CD4-positive, alpha-beta T cell (primary cell): Measurements from ENCODE around the gene IFFO2. TPM values are rescaled to one million over a fixed set of nuclear protein-coding genes. Genes with fewer than 3 reads are reported as not detected.
A peak's percentile ranks its signal among the peaks of the same experiment; 100 is the strongest.

Experiments used
- ATAC-seq: fragments of 200-7000 bp; cut with Tn5 transposase; one replicate; pipeline ENCODE4 v1.10.0; 2022; ENCODE audit warnings: mild to moderate bottlenecking; ENCODE audit not compliant: poor library complexity
- CTCF ChIA-PET: fragments of 350-600 bp; sonication (Branson Sonifier 250); formaldehyde crosslinking; loops from one replicate; lab custom pipeline; 2021; ENCODE audit warnings: antibody characterized with exemption, inconsistent platforms; lab: Charles Lee
- POLR2A ChIA-PET: fragments of 350-600 bp; sonication (Branson Sonifier 250); formaldehyde crosslinking; loops from one replicate; lab custom pipeline; 2021; ENCODE audit warnings: antibody characterized with exemption, inconsistent platforms; lab: Charles Lee
- DNase-seq, 14 experiments: peaks; one replicate each; pipeline ENCODE4 v3.0.0-alpha.2; 2013 to 2020; ENCODE audit warnings: mixed read lengths in 2 of 14
- H3K27ac ChIP-seq, 2 donors: one replicate each; pipeline versions ENCODE4 v1.5.1 to v1.7.0; 2013; ENCODE audit warnings: low read length in 2 of 2, low read depth in 1 of 2, mild to moderate bottlenecking in 1 of 2
- H3K27me3 ChIP-seq, 2 experiments: 1 replicate in 1 of 2; 2 replicates in 1 of 2; pipeline versions ENCODE4 v1.6.1 to v1.7.0; 2013; ENCODE audit warnings: low read length in 2 of 2, control low read depth in 1 of 2, mild to moderate bottlenecking in 1 of 2, moderate library complexity in 1 of 2; ENCODE audit not compliant: insufficient read depth in 2 of 2, control insufficient read depth in 1 of 2
- H3K36me3 ChIP-seq: one replicate; pipeline ENCODE4 v1.6.1; 2013; ENCODE audit warnings: low read length, control low read depth; ENCODE audit not compliant: insufficient read depth
- H3K4me1 ChIP-seq: one replicate; pipeline ENCODE4 v1.6.1; 2013; ENCODE audit warnings: low read length, control low read depth; ENCODE audit not compliant: insufficient read depth
- H3K4me3 ChIP-seq: one replicate; pipeline ENCODE4 v1.5.1; 2013; ENCODE audit warnings: mild to moderate bottlenecking, low read length, moderate library complexity
- H3K9me3 ChIP-seq, 2 experiments: 1 replicate in 1 of 2; 2 replicates in 1 of 2; pipeline versions ENCODE4 v1.6.1 to v1.7.0; 2013; ENCODE audit warnings: low read length in 2 of 2, mild to moderate bottlenecking in 2 of 2, control low read depth in 1 of 2, moderate library complexity in 1 of 2; ENCODE audit not compliant: control insufficient read depth in 1 of 2, insufficient read depth in 1 of 2
- H3K27ac Mint-ChIP-seq: one replicate; pipeline ENCODE4 v1.8.0; 2020; ENCODE audit warnings: mixed read lengths
- H3K27me3 Mint-ChIP-seq: one replicate; pipeline ENCODE4 v1.8.0; 2021; ENCODE audit warnings: mixed read lengths
- H3K36me3 Mint-ChIP-seq: one replicate; pipeline ENCODE4 v1.8.0; 2021; ENCODE audit warnings: low read depth, mixed read lengths
- H3K4me1 Mint-ChIP-seq: one replicate; pipeline ENCODE4 v1.8.0; 2021; ENCODE audit warnings: low read depth, mixed read lengths
- H3K4me3 Mint-ChIP-seq: one replicate; pipeline ENCODE4 v1.8.0; 2020; ENCODE audit warnings: mild to moderate bottlenecking, mixed read lengths
- H3K9me3 Mint-ChIP-seq: one replicate; pipeline ENCODE4 v1.8.0; 2020; ENCODE audit warnings: mixed read lengths
- intact Hi-C, 2 experiments: fragments of 100-400 bp; cut with DNase I in 1 of 2; cut with micrococcal nuclease in 1 of 2; formaldehyde crosslinking; loops; one replicate each; pipeline versions ENCODE4 v1.15.1 to v1.9.0; 2023 to 2025; cut with DNase I, micrococcal nuclease
- total RNA-seq, 174 experiments: library from RNA in 2 of 174; stranded (reverse) in 2 of 174; gene quantifications; one replicate each; pipeline ENCODE4 v1.2.3 and lab custom pipeline; 2021 to 2026
- TF ChIP-seq, protein P1 (sequence below): fragments of 200-600 bp; IDR thresholded peaks from one replicate; pipeline ENCODE4 v1.8.0; 2022; ENCODE audit warnings: antibody characterized with exemption, mild to moderate bottlenecking

IFFO2 gene
- total RNA-seq, 2 experiments from 2014 or later, result 106 to 112 TPM

DNA sequence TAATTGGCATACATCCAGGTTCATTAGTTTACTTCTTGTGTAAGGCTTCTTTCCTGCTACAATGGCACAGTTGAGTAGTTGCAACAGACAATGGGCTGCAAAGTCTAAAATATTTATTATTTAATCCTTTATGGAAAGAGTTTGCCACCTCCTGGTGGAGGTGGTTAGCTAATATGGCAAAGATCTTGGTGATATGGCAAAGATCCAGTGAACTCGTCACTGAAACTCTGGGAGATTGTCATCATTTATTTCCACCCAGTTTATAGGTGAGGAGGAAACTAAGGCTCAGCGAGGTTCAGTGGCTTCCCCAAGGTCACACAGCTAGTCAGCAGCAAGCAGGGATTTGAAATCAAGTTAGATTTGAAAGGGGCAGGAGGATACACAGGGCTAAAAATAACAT is 16.1 kb upstream of the IFFO2 start:
- Histone ChIP-seq H3K36me3 (no peaks in the 10 kb centered on the region), H3K4me1 (peaks cover 3% of the 10 kb centered on the region), H3K4me3 (no peak overlapping the region), H3K9me3 (no peaks in the 10 kb centered on the region), H3K27me3 (no peaks in the 10 kb centered on the region), H3K27ac (no peak overlapping the region)
- TF ChIP-seq, protein P1, sequence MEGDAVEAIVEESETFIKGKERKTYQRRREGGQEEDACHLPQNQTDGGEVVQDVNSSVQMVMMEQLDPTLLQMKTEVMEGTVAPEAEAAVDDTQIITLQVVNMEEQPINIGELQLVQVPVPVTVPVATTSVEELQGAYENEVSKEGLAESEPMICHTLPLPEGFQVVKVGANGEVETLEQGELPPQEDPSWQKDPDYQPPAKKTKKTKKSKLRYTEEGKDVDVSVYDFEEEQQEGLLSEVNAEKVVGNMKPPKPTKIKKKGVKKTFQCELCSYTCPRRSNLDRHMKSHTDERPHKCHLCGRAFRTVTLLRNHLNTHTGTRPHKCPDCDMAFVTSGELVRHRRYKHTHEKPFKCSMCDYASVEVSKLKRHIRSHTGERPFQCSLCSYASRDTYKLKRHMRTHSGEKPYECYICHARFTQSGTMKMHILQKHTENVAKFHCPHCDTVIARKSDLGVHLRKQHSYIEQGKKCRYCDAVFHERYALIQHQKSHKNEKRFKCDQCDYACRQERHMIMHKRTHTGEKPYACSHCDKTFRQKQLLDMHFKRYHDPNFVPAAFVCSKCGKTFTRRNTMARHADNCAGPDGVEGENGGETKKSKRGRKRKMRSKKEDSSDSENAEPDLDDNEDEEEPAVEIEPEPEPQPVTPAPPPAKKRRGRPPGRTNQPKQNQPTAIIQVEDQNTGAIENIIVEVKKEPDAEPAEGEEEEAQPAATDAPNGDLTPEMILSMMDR, result peak; percentile 72
- no peaks in the 10 kb centered on the region for H3K36me3 Mint-ChIP-seq
- H3K4me3 Mint-ChIP-seq, result no peak overlapping the region
- H3K27me3 Mint-ChIP-seq, result no peaks in the 10 kb centered on the region
- DNase-seq (peak in 5 of 14 experiments; percentile 23 to 73 (median 66)), ATAC-seq (peak; percentile 59)
- H3K4me1 Mint-ChIP-seq, result no peaks in the 10 kb centered on the region
- intact Hi-C loops, result loop anchor here (1.0 to 5.0 kb wide), 5 partner anchors 46 to 125 kb away; no protein-coding TSS in a partner anchor
- ChIA-PET POLR2A (interaction anchor here (1.1 to 3.3 kb wide), 8 partner anchors 17 to 100 kb away, joined by 3 to 23 read pairs (median 8); partner anchors contain the start of genes ALDH4A1 and IFFO2), CTCF (interaction anchor here (0.7 to 2.9 kb wide), 9 partner anchors 16 to 88 kb away, joined by 3 to 60 read pairs (median 6); partner anchors contain the start of genes ALDH4A1 and IFFO2)
- no peak overlapping the region for H3K27ac Mint-ChIP-seq
- no peaks in the 10 kb centered on the region for H3K9me3 Mint-ChIP-seq

DNA sequence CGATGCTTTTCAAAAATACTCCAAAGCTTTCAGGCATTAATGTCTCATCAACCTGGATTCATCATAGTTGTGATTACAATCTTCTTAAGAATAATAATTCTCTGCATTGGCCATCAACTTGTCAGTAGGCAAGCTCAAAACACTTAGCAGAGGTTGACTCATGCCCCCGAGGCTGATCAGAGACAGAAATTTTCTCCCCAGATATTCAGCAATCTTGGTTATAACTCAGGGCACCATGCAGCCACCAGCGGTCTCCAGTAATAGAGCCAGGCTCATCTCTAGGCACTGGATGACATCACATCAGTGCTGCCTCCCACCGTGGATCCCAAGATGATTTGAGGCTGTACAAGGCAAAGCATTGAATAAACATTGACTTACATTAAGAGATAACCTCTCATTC is 14.3 kb upstream of the IFFO2 start:
- H3K27me3 ChIP-seq, result no peaks in the 10 kb centered on the region
- Mint-ChIP-seq H3K27me3 (no peaks in the 10 kb centered on the region), H3K36me3 (no peaks in the 10 kb centered on the region), H3K9me3 (no peaks in the 10 kb centered on the region), H3K4me1 (no peaks in the 10 kb centered on the region), H3K27ac (no peak overlapping the region), H3K4me3 (no peak overlapping the region)
- intact Hi-C loops, result loop anchor here in 1 of 2 experiments (5.0 kb wide), 1 partner anchor 127 kb away; no protein-coding TSS in a partner anchor
- H3K4me3 ChIP-seq, result no peak overlapping the region
- ChIA-PET CTCF (interaction anchor here (1.1 to 2.5 kb wide), 3 partner anchors 58 to 87 kb away, joined by 3 to 10 read pairs (median 4); no protein-coding TSS in a partner anchor), POLR2A (interaction anchor here (0.9 to 1.4 kb wide), 2 partner anchors 14 to 68 kb away, joined by 3 read pairs; partner anchors contain the start of genes ALDH4A1 and IFFO2)
- H3K27ac ChIP-seq, result no peak overlapping the region
- DNase-seq (no peak), ATAC-seq (no peak)
- H3K36me3 ChIP-seq, result no peaks in the 10 kb centered on the region
- TF ChIP-seq, protein P1, result no peak
- H3K4me1 ChIP-seq, result peaks cover 3% of the 10 kb centered on the region
- H3K9me3 ChIP-seq, result no peaks in the 10 kb centered on the region

DNA sequence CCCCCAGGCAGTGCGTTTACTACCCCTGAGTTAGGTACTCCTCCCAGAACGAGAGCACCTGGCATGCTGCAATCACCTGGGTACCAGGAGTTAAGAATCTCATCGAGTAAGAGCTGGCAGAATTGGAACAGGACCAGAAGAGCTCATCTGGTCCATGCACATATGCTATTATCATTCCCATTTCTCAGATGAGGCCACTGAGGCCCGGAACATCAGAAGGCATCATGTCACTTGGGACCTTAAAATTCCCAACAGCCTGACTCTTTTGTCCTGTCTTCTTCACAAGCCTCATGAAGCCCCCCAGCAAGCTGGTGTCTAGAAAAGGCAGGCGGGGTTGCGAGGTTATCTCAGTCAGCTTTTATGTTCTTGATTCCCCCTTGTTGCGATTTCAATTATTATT is 13.9 kb upstream of the IFFO2 start:
- no peak for ATAC-seq

More for the DNA sequence above, 13.9 kb upstream of the IFFO2 start:
- intact Hi-C loops, result loop anchor here in 1 of 2 experiments (5.0 kb wide), 1 partner anchor 127 kb away; no protein-coding TSS in a partner anchor
- H3K9me3 ChIP-seq, result no peaks in the 10 kb centered on the region
- POLR2A ChIA-PET, result interaction anchor here (0.9 to 1.4 kb wide), 2 partner anchors 14 to 68 kb away, joined by 3 read pairs; partner anchors contain the start of genes ALDH4A1 and IFFO2
- H3K27ac ChIP-seq, result no peak overlapping the region
- TF ChIP-seq, protein P1, result no peak
- CTCF ChIA-PET, result interaction anchor here (1.1 to 2.5 kb wide), 3 partner anchors 57 to 86 kb away, joined by 3 to 10 read pairs (median 4); no protein-coding TSS in a partner anchor
- no peaks in the 10 kb centered on the region for H3K36me3 ChIP-seq
- H3K9me3 Mint-ChIP-seq, result no peaks in the 10 kb centered on the region
- peaks cover 3% of the 10 kb centered on the region for H3K4me1 ChIP-seq
- no peaks in the 10 kb centered on the region for H3K27me3 ChIP-seq
- no peaks in the 10 kb centered on the region for H3K36me3 Mint-ChIP-seq
- no peak for DNase-seq
- no peak overlapping the region for H3K4me3 ChIP-seq
- H3K27ac Mint-ChIP-seq, result no peak overlapping the region
- no peaks in the 10 kb centered on the region for H3K4me1 Mint-ChIP-seq
- no peaks in the 10 kb centered on the region for H3K27me3 Mint-ChIP-seq
- H3K4me3 Mint-ChIP-seq, result no peak overlapping the region
